Right renal pelvis (tissue), 4 donors: ENCODE measurements around the gene CDNF. TPM values are rescaled to one million over a fixed set of nuclear protein-coding genes. Genes with fewer than 3 reads are reported as not detected.
A peak's percentile ranks its signal among the peaks of the same experiment; 100 is the strongest.
"Not testable (repeated sequence)": the region's sequence is repeated elsewhere in the genome, so short reads cannot be mapped to it uniquely, and the experiment has no call there.

ENCODE experiments used
- DNase-seq, 4 donors: peaks; one replicate each; pipeline ENCODE4 v3.0.0-alpha.2; 2013; ENCODE audit warnings: low read depth in 4 of 4, low spot score in 3 of 4, missing footprints in 1 of 4
- polyA plus RNA-seq, 4 donors: library from polyadenylated mRNA; unstranded; fragments of 120-200 nt; gene quantifications; one replicate each; pipeline ENCODE4 v1.2.1, GENCODE V29; 2013; ENCODE audit not compliant: insufficient read length in 4 of 4

CDNF gene
- polyA plus RNA-seq, 4 donors: 2.6 to 4.6 (median 2.8) TPM

DNA sequence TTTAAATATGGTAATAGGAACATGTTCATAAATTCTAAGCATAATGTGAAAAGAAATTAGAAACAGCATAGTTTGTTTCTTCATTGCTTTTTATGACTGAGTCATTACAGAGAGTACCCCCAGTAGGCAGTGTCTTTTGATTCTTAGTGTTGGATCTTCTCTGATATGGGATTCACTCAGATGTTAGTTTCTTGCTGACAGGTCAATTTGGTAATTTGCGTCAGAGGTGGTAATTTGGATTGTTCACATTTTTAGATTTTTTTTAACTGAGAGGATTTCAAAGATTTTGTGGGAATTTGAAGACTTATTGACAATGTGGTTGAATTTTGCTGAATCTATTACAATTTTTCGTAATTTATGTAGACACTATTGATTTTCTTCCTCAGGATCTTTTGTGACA is 2.3 kb upstream of the CDNF start:
- no peak for DNase-seq

DNA sequence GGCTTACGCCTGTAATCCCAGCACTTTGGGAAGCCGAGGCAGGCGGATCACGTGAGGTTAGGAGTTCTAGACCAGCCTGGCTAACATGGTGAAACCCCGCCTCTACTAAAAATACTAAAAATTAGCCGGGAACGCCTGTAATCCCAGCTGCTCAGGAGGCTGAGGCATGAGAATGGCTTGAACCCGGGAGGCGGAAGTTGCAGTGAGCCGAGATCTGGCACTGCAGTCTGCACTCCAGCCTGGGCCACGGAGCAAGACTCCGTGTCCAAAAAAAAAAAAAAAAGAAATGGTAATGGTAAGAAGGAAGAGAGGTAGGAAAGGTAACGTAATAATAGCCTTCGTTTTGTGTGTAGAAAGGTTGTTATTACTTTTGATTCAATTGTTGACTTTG is 1.5 kb upstream of the CDNF start:
- no peak for DNase-seq

- peak in 1 of 4 donors; percentile 48 for DNase-seq
These were observed 906 bp upstream of the CDNF start for GRCh38 chr10:14838582-14839304.

GRCh38 chr10:14837003-14837756 is 657 bp downstream of the CDNF start:
- peak in 1 of 4 donors; percentile 51 for DNase-seq

GRCh38 chr10:14836208-14836607 is 1.6 kb downstream of the CDNF start:
- no peak for DNase-seq

DNA sequence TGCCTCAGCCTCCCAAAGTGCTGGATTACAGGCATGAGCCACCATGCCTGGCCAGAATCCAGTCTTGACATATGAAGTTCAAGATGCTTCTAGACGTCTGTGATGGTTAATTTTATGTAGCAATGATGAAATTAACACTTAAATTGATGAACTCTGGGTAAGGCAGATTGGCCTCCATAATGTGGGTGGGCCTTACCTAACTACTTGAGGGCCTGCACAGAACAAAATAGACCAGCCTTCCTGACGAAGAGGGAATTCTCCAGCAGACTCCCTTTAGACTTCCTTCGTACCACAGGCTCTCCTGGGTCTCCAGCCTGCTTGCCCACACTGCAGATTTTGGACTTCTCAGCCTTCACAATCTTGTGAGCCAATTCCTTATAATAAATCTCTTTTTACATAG is 4.7 kb downstream of the CDNF start:
- no peak for DNase-seq

DNA sequence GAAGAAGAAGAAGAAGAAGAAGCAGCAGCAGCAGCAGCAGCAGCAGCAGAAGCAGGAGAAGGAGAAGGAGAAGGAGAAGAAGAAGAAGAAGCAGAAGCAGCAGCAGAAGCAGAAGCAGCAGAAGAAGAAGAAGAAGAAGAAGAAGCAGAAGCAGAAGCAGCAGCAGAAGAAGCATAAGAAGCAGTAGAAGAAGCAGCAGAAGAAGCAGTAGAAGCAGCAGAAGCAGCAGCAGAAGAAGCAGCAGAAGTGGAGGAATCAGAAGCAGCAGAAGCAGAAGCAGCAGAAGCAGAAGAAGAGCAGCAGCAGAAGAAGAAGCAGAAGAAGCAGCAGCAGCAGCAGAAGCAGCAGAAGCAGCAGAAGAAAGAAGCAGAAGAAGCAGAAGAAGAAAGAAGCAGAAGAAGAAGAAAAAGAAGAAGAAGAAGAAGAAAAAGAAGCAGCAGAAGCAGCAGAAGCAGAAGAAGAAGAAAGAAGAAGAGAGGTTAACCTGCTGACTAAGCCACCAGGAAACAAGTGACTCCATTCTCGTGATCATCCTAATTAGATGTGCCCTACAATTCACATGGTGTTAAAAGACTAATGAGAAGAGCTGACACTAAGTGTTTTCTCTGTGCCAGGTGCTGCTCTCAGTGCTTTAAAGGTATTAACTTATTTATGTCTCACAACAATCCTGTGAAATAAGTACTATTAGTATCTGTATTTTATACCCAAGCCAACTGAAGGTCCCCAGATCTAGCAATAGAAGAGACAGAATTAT is 11.6 kb downstream of the CDNF start:
- no peak for DNase-seq

- DNase-seq: no peak
These were observed 13.9 kb downstream of the CDNF start for GRCh38 chr10:14823966-14824365.

GRCh38 chr10:14822879-14823755 is 14.7 kb downstream of the CDNF start:
- no peak for DNase-seq

DNA sequence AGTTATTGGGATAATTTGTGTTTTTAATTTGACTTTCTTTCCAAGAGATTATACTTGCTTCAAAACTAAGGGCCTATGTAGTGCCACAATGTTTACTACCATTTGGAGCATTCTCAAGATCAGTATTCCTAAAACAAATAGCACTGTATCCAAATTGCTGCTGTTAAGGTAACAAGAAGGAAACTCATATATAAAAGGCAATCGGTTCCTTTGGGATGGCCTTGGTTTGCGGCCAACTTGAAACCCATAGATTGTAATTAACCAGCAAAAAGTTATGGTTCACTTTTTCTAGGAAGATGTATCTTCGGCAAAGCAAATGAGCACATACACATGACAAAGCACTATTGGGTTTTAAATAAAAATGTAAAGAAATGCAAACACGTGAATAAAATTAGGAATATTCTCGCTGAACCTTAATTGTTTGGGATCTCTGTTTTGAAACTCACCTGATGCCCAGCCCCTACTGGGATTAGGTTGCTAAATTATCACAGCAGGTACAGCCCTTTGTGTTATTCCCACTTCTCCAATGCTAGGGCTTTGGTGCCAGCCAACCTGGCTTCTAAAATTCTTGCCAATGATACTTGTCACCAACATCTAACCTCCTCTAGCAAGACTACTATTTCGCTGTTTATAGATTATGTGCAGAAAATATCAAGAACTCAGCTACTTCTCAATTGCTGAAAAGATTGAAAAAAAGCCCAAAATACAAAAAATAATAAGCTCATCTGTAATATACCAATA is 16.0 kb downstream of the CDNF start:
- DNase-seq: no peak

DNA sequence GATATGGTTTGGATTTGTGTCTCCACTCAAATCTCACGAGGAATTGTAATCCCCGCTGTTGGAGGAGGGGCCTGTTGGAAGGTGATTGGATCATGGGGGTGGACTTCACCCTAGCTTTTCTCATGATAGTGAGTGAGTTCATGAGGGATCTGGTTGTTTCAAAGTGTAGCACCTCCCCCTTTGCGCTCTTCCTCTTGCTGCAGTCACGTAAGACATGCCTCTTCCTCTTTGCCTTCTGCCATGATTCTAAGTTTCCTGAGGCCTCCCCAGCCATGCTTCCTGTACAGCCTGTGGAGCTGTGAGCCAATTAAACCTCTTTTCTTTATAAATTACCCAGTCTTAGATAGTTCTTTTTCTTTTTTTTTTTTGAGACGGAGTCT is 17.1 kb downstream of the CDNF start:
- no peak for DNase-seq

DNA sequence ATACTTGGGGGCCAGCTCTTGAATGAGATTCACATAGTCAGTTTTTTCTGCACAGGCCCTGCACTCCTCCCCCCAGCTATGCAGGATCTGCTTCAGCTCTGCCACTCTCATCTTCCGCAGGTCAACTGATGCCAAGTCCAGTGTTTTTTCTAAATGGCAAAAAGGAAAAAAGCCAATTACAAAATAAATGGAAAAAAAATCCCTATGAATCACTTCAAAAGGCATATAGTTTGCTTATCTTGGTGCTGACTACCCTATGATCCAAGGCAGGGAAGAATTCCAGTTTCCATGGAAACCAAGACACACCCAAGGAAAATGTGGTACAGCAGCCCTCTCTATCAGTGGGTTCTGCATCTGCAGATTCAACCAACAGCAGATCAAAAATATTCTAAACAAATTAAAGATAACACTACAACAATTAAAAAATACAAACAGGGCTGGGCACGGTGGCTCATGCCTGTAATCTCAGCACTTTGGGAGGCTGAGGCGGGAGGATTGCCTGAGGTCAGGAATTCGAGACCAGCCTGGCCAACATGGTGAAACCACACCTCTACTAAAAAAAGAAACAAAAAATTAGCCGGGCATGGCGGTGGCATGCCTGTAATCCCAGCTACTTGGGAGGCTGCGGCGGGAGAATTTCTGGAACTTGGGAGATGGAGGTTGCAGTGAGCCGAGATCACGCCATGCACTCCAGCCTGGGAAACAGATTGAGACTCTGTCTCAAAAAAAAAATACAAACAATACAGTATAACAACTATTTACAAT is 17.6 kb downstream of the CDNF start:
- no peak for DNase-seq

DNA sequence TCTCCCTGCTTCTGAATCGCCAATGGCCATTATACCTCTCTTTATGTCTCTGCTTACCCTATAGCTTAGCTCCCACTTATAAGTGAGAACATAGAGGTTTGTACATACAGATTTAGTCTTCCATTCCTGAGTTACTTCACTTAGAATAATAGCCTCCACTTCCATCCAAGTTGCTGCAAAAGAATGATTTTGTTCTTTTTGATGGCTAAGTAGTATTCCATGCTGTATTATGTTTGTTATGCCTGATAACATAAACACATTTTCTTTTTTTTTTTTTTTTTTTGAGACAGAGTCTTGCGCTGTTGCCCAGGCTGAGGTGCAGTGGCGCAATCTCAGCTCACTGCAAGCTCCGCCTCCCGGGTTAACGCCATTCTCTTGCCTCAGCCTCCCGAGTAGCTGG is 21.1 kb downstream of the CDNF start:
- DNase-seq: not testable (repeated sequence)

- no peak for DNase-seq
These were observed 22.2 kb downstream of the CDNF start for GRCh38 chr10:14815681-14816080.

DNA sequence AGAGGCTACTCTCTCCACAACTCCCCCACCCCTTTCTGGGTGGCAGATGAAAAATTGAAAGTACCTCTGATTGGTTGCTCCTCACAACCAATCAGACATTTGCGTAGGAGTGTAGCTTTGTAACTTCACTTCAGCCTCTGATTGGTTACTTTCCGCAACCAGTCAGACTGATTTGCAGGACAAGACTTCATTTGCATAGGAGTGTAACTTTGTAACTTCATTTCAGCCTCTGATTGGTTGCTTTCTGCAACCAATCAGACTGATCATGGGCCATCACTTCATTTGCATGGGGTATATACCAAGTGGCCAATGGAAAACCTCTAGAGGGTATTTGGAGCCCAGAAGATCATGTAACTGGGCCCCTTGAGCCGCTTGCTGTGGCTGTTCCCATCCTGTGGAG is 25.6 kb downstream of the CDNF start:
- DNase-seq: no peak

GRCh38 chr10:14810969-14811953 is 26.6 kb downstream of the CDNF start:
- no peak for DNase-seq

- no peak for DNase-seq
These were observed 31.5 kb downstream of the CDNF start for GRCh38 chr10:14806318-14806717.

GRCh38 chr10:14803827-14804226 is 34.0 kb downstream of the CDNF start:
- no peak for DNase-seq
